Left forelimb (tissue), 1 donor: Measurements from ENCODE around the gene ERBB4.
"Not testable (repeated sequence)": the region's sequence is repeated elsewhere in the genome, so short reads cannot be mapped to it uniquely, and the experiment has no call there.

Experiments
- DNase-seq: peaks from one replicate; pipeline ENCODE4 v3.0.0-alpha.2; 2018; ENCODE audit warnings: low spot score

ERBB4 gene

DNA sequence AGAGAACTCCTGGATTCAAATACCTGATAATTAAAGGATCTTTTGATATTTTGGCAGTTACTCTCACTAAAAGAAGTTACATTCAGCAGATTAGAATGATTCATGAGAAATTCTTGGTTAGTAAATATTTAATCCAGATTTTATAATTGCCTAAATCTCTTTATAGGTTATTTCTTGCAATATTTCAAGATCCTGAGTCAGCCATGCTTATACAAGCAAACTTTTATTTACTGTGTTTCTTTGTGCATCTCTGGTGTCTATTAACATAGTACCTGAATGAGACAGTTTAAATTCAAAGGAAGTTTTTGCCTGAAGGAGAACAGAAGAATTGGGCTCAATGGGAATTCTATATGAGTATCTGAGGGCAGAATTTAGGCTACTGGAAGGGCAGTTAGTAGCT lies 249.3 kb downstream of the ERBB4 start:
- no peak for DNase-seq

DNA sequence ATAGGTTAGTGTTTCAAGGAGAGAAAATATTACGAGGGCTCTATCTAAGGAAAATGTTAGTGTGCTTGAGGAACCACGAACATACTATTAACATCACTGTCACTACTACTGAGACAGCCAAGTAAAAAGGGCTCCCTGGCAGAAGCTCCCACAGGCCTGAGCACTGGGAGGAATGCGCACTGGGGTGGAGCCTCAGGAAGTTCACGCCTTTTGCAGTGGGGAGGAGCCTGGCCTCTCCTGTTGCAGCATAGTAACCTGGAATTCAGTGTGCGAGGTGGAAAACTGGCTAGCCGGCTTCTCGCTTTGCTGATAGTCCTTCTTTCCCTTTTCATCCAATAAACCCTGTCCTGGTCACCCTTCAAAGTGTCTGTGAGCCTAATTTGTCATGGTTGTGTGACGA lies 250.3 kb downstream of the ERBB4 start:
- DNase-seq: no peak

DNA sequence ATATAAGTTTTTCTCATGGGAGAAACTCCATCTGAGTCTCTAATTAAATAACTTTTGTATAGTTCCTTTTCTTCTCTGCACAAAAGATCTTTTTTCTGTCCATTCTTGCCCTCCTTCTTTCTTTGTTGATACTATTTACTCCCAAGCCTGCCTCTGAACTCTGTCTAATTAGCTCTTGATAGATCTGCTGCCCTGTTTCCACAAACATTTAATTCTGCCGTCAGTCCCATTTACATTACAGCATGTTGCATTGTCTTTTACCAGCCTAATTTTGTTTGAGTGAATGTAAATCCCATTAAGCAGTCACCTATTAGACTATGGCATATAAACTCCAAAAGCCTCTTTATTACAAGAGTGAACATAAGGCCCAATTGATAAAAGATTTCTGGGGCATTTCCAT lies 254.4 kb downstream of the ERBB4 start:
- no peak for DNase-seq

DNA sequence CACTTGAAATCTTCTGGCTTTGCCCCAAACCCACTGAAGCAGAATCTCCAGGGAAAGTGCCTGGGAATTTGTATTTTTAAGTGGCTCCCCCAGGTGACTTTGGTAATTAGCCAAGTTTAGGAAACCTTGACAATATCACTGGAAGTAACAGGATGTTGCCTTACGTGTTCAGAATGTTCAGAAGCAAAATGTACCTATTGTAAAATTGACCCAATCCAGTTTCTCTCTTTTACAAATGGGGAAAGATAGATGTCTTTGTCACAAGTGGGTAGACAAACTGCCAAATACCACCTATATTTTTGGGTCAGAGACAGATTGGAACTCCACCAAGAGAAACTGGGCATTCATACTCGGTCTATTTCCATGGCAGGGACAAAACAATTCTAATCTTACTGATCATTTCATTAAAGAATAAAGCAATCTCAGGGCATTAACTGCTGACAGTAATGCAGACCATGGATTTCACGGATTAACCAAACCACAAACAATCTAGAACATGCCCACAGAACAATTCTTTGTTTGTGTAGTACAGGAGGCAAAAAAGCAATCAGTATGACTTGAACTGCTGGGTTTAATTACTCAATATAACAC lies 255.8 kb downstream of the ERBB4 start:
- DNase-seq: no peak

DNA sequence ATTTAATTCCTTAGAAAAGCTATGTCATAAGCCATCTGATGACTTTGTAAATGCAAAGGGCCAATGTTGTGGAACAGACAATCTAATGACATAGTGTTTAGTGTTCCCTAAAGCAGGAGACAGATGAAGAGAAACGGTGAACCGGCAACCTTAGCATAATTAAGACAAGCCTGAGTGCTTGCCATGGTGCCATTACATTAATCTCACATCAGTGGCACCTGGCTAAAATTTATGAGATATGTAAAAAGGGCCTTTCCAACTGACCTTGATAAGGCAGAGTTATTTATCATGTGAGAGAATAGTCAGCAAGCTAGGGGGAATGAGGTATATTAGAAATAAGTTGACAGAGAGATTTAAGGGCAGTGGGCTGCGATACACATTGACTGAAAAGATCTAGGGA lies 261.8 kb downstream of the ERBB4 start:
- DNase-seq: no peak

DNA sequence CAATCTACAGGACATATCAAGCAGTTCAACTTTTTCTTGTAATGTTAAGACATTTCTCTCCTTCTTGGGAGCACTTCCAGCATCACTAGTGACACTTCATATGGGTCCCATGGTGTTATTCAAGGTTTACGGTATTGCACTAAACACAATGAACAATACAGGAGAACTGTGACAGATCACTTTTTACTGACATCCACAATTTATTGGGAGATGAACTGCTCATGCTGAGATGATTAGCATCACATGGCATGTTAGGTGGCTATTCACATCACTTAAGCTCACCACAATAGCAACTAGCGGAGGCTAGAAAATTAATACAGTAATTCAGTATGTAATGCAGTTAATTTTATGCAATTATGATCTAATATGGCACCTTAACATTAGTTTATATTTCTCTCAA lies 264.4 kb downstream of the ERBB4 start:
- DNase-seq: no peak

DNA sequence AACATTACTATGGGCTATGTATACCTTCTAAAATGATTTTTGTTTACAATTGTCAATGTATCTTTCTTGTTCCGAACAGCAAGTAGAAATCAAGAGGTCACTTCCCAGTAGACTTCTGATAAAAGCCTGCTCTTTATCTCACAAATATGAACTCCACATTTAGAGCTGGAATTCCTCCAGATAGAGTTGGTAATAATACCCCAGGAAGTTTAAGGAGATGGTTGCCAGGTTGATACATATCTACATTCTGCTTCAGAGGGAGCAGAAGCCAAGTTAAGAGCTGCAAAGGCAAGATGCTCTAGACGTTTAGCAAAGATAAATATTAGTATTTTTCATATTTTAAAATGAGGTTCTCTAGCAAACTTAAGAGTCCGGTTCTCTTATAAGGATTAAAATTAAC lies 267.0 kb downstream of the ERBB4 start:
- DNase-seq: no peak

DNA sequence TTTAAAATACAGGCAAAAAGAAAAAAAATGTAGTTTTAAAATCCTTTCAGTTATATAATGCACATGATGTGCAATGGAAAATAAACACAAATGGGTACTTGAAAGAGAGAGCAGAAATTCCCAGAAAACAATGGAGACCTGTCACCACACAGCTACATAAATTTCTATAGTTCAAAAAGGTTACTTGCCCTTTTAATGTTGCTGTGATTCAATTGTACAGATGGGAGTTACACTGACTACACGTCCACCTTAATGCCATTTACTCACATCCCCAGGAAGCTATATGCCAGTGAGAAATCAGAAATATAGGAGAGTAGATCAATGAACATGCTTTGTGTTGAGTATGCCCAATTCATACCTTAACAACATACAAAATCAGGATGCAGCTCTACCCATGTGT lies 269.6 kb downstream of the ERBB4 start:
- DNase-seq: no peak

DNA sequence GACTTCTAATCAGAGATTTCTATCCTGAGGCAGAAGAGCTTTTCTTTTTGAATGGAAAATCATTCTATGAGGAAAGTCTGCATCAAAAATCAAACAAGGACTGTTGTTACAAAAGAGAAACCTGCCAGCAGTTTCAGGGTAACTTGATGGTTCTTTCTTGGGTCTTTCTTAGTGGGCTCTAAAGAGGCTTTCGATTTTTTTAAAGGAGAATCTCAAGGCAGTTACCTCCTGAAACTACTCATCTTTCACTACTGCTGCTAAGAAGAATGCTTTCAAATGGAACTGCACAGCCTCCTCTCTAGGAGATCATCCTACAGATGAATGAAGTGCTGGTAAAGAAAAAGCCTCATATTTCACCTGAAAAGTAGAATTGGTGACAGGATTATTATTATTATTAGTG lies 272.3 kb downstream of the ERBB4 start:
- DNase-seq: no peak

DNA sequence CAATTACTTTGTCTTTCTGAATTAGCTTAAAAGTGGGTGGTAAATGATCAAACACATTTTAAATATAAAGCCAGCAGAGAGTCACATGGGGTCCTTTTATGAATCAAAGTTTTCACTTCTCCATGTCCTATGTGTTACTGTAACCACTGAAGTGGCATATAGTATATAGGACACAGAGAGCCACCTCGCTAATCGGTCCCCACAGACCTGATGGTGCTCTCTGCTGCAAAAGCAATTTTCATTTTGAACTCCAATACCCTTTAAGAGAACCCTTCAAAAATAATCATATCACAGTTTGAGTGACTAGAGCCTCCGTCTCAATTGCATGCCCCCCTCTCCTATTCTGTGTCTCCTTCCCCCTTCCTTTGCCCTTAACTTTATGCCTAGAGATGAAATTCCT lies 272.8 kb downstream of the ERBB4 start:
- no peak for DNase-seq

DNA sequence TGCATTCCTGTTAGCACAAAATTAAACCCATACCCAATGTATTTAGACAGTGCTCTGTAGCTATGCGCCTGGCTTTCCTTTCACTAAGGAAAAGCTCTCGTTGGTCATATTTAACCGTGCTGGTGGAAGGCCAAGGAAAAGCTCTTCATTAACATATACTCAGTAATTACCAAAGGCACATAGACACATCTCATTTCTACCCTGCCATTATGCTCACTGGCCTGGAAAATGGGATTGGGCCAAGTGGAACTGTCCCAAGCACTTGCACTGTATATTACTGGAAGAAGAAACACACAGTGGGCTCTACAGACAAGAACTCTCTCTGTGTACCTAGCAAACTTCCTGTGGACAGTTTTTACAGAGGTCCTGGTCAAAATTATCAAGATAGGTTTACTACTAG lies 274.4 kb downstream of the ERBB4 start:
- no peak for DNase-seq

DNA sequence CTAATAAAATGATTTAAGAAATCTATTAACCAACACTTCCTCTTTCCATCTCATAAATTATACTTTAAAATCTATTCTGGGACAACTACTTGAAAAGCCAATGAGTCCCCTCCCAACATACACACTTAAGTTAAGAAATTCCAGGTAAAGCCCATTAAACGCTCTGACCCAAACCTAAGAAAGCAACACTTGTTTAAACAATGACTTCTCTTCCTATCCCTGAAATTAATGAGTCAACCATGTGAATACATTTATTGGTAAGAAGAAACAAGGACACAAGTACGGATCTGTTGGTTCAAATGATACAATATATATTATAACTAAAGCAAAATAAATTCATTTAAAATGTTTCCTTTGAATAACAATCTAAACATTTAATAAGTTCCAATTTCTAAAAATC lies 279.4 kb downstream of the ERBB4 start:
- DNase-seq: no peak

DNA sequence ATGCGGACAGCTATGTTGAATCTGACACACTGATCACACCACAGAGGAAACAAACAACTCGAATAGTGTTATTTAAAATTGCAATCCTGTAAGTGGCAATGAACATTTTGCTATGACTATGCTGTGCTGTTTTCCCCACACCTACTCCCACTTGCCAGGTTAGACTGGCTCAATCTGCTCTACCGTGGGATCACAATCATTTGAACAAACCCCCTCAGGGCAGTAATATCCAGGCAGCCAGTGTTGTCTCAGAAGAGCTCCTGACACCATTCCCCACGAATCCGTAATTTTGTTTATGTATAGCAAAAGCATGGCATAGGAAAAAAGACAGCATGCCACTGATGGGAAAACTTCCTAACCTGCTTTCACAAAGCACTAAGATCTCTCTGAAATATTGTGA lies 284.3 kb downstream of the ERBB4 start:
- no peak for DNase-seq

DNA sequence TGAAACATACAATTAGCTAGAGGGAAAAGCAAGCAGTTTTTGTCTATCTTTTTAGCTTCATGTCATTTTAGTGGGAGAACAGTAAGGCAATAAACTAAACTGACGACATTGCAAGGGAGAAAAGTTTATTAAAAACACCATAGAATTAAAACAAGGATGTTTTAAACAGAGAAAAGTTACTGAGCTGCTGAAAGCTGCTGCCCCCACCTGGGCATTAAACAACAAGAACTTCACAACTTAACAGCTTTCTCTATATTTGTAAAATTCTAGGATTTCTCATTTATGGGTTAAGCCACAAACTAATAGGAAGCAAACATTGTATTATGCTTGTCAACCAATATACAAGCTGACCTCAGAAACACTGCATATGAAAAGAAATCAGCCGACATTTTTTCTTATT lies 289.2 kb downstream of the ERBB4 start:
- DNase-seq: no peak

DNA sequence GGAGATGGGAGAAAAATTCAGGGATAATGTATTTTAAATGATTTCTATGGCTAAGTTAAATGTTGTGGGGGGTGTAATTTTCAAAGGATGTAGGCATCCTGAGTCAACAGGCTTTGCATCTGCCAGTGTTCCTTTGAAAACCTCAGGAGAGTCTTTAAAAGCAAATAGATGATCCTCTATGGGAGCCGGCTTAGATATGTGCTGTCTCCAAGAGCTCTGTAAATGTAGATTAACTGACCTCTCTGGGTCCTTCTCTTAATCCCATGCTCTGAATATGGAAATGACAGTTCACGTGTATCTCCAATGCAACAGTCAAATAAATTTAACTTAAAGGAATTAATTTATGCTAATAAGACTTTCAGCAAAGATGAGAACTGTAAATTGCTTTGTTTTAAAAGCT lies 292.7 kb downstream of the ERBB4 start:
- DNase-seq: no peak

DNA sequence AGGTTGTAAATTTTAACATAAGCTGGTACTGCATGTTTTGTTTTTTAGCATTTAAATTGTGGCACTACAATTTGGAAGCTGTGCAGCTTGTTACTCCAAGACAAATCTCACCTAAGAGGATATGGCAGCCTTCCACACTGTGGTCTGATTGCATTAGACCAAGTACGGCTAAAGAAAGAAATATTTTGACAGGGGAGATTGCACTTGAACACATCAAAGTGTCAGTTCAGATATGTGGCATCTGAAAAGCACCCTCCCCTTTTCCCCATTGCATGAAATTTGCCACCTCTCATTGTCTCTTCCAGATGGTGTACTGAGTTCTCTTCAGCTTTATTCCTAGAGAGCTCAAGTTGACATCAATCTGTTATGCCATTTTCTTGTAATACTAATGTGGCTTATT lies 295.9 kb downstream of the ERBB4 start:
- no peak for DNase-seq

DNA sequence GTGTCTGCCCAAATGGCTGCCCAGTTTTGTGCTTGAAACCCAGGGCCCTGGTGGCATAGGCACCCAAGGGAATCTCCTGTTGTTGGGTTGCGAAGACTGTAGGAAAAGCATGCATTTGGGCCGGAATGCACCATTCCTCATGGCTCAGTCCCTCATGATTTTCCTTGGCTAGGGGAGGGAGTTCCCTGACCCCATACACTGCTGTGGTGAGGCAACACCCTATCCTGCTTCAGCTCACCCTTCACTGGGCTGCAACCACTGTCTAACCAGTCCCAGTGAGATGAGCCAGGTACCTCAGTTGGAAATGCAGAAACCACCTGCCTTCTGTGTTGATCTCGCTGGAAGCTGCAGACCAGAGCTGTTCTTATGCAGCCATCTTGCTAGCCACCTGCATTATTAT lies 300.4 kb downstream of the ERBB4 start:
- not testable (repeated sequence) for DNase-seq

DNA sequence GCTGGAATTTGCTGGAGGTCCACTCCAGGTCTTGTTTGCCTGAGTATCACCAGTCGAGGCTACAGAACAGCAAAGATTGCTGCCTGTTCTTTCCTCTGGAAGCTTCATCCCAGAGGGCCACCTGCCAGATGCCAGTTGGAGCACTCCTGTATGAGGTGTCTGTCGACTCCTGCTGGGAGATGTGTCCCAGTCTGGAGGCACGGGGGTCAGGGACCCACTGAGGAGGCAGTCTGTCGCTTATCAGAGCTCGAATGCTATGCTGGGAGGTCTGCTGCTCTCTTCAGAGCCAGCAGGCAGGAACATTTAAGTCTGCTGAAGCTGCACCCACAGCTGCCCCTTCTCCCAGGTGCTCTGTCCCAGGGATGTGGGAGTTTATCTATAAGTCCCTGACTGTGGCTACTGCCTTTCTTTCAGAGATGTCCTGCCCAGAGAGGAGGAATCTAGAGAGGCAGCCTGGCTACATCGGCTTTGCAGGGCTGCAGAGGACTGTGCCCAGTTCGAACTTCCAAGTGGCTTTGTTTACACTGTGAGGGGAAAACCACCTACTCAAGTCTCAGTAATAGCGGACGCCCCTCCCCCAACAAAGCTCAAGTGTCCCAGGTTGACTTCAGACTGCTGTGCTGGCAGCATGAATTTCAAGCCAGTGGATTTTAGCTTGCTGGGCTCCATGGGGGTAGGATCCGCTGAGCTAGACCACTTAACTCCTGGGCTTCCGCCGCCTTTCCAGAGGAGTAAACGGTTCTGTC lies 301.1 kb downstream of the ERBB4 start:
- no peak for DNase-seq

DNA sequence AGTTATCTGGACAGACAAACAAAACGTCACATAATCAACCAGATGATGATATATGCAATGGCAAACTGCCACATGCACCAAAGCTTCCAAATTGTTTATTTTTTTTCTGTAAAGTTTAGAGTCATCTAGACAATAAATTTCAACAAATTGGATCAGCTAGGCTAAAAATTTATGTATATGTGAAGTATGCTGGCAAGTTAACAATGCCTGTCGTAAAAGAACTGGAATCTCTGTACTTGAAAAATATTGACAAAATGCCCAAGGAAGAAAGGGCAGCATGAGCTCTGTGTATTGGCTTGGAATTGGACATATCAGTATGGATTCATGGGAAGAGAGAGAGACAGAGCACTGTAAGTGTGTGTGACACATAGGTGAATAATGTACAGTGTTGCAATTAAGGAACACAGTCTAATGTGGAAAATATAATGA lies 309.8 kb downstream of the ERBB4 start:
- DNase-seq: no peak

DNA sequence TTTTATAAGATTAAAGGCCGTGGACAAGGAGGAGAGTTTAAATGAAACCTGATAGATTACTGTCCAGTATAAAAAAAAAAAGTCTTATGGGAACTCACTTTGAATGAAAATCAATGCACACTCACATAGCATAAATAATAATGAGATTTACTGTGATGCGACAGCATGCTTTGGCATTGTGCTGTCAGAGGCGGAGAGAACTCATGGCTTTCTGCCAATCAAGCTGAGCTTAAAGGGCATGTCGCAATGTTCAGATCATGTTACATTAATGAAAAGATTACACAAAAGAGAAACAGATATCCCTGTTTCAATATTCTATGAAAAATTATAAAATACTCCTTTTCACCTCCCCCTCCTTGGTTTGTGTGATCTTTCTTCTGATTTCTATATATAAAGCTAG lies 310.8 kb downstream of the ERBB4 start:
- no peak for DNase-seq

DNA sequence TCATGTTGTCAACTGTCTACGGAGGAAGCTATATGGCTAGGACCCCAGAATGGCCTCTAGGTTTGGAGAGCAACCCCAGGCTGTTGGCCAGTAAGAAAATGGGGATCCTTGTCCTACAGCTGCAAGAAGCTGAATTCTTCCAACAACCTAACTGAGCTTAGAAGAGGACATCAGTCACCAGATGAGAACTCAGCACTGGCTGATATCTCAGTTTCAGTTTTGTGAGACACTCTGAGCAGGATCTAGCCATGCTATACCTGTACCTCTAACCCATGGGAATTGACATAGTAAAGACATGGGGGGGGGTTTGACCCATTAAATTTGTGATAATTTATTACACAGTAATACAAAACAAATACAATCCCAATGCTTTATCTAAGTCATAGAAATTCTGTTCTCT lies 312.5 kb downstream of the ERBB4 start:
- no peak for DNase-seq

DNA sequence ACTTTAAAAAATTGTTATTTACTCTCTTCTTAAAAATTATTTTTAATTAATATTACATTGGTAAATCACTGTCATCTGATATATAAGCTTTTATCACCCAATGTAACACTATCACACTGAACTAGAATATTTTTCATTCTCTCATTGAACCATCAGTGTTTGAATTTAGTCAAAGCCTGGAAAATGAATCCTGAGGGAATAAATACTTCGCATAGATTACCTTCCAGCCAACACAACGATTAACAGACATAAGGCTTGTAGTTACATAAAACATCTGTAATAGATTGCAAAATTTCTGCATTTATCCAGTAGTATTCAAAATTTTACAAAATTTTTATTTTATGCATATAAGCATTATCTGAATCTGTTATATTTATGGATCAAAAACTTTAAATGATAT lies 314.9 kb downstream of the ERBB4 start:
- no peak for DNase-seq

DNA sequence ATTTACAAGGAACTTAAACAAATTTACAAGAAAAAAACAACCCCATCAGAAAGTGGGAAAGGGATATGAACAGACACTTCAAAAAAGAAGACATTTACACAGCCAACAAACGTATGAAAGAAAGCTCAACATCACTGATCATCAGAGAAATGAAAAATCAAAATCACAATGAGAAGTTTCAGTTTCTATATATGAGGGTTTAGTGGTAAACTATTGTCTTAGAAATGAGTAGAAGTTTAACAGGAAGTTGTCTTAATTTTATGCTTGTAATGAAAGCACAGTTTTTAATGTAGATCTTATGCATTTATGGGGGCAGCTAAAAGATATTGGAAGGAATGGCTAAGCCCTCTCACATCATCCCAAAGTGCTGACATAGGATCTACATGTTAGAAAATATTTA lies 325.4 kb downstream of the ERBB4 start:
- DNase-seq: no peak

DNA sequence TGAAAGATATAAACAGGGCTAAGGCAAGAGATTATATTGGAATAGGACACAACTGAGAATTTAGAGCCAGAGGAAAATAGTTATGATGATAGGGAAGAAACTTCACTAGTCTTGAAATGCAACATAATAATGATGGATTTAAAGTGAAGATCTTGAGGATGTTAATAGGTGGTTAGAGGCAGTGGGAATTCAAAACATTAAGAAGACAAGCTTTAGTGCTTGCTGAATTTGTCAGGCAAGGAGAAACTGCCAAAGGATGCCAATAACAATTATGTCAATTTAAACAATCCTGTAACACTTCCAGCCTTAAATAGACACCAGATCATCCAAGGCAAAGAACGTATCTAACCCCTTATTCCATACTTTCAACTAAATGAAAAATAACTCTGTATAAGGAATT lies 330.1 kb downstream of the ERBB4 start:
- no peak for DNase-seq
